Aorta (tissue), 5 donors: ENCODE measurements around the gene SMCO2. TPM values are rescaled to one million over a fixed set of nuclear protein-coding genes. Genes with fewer than 3 reads are reported as not detected.

Experiments used
- ATAC-seq: fragments of 200-7000 bp; cut with Tn5 transposase; one replicate; pipeline ENCODE4 v1.9.1; 2022; ENCODE audit warnings: moderate library complexity; ENCODE audit not compliant: low FRiP score
- DNase-seq, 2 donors: peaks; one replicate each; pipeline ENCODE4 v3.0.0-alpha.2; 2020
- H3K27ac ChIP-seq, 2 donors: one replicate each; pipeline ENCODE4 v1.5.1; 2013; ENCODE audit warnings: low read length in 2 of 2, mild to moderate bottlenecking in 2 of 2, moderate library complexity in 2 of 2, control low read depth in 1 of 2, inconsistent platforms in 1 of 2, low read depth in 1 of 2
- H3K27me3 ChIP-seq, 2 donors: one replicate each; pipeline ENCODE4 v1.6.1; 2013; ENCODE audit warnings: control low read depth in 1 of 2, low read length in 1 of 2, mild to moderate bottlenecking in 1 of 2, moderate library complexity in 1 of 2; ENCODE audit not compliant: insufficient read depth in 2 of 2, control insufficient read depth in 1 of 2
- H3K36me3 ChIP-seq, 2 donors: one replicate each; pipeline ENCODE4 v1.6.1; 2013; ENCODE audit warnings: control low read depth in 1 of 2, low read length in 1 of 2, mild to moderate bottlenecking in 1 of 2; ENCODE audit not compliant: insufficient read depth in 2 of 2, control insufficient read depth in 1 of 2
- H3K4me1 ChIP-seq, 2 donors: one replicate each; pipeline ENCODE4 v1.6.1; 2013; ENCODE audit warnings: low read length in 2 of 2, control low read depth in 1 of 2, mild to moderate bottlenecking in 1 of 2, moderate library complexity in 1 of 2; ENCODE audit not compliant: insufficient read depth in 2 of 2, control insufficient read depth in 1 of 2
- H3K4me3 ChIP-seq, 2 donors: one replicate each; pipeline ENCODE4 v1.5.1; 2013; ENCODE audit warnings: low read length in 2 of 2, control low read depth in 1 of 2, mild to moderate bottlenecking in 1 of 2
- H3K9me3 ChIP-seq: one replicate; pipeline ENCODE4 v1.6.1; 2013; ENCODE audit warnings: mild to moderate bottlenecking, low read length; ENCODE audit not compliant: control insufficient read depth
- WGBS, 2 donors: extraction: QIAGEN DNeasy Blood & Tissue Kit; methylation state at CpG; one replicate each; pipeline ENCODE4 v1.1.7; 2013; 5-methylcytosine and 5-hydroxymethylcytosine counted together
- intact Hi-C, 2 donors: fragments of 100-400 bp; cut with DNase I; formaldehyde crosslinking; loops; one replicate each; pipeline versions ENCODE4 v1.14.2 to v1.15.0; 2022
- polyA plus RNA-seq, 2 donors: library from polyadenylated mRNA; stranded (reverse); fragments of 200-250 nt; gene quantifications; one replicate each; pipeline ENCODE4 v1.2.3, GENCODE V29; 2013
- total RNA-seq, 2 donors: library from RNA; stranded (reverse); fragmentation: NEBNext Ultra II Directional; extraction: Animal tissue kit (Norgen Biotek cat#: 25700); gene quantifications; one replicate each; pipeline ENCODE4 v1.2.1, GENCODE V29; 2021
- donor health status: healthy with polysubstance abuse.
- donor health status: Bipolar disorder and iron deficiency.
- donor health status: DM: no; HTN: no; CAD: no.
- donor health status: DM: no; HTN: no; CAD: no.
- donor health status: DM: yes; HTN: yes; CAD: no.

Gene SMCO2
- total and polyA plus RNA-seq, 4 donors: 0.52 to 0.90 (median 0.72) TPM; not detected in 1

- no peak for ATAC-seq
- intact Hi-C loops: no loop called here
- Histone ChIP-seq H3K9me3 (peaks cover 3% of the 10 kb centered on the region), H3K27ac (no peak overlapping the region), H3K27me3 (no peaks in the 10 kb centered on the region), H3K36me3 (no peaks in the 10 kb centered on the region), H3K4me3 (no peak overlapping the region), H3K4me1 (no peaks in the 10 kb centered on the region)
- DNase-seq: no peak
Measured at GRCh38 chr12:27477049-27477448, 30.5 kb downstream of the SMCO2 start.

DNA sequence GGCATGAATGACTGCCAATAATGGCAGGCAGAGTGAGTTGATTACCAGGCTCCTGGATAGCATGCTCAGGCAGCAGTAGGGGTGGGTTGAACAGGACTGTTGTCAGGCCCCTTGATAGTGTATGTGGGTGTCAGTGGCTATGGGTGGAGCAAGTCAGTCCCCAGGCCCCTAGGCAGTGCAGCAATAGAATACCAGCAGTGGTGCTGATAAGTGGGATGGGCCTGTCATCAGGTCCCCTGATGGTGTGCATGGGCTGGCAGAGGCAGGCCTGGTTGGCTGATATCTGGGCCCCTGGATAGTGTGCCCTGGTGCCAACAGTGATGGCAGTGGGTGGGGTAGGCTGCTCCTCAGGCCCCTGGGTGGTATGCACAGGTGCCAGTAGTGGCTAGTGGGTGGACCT, 32.4 kb downstream of the SMCO2 start:
- ATAC-seq: no peak
- Histone ChIP-seq H3K9me3 (peaks cover 3% of the 10 kb centered on the region), H3K27ac (no peak overlapping the region), H3K27me3 (no peaks in the 10 kb centered on the region), H3K4me3 (no peak overlapping the region), H3K4me1 (no peaks in the 10 kb centered on the region), H3K36me3 (no peaks in the 10 kb centered on the region)
- no peak for DNase-seq
- intact Hi-C loops: no loop called here

DNA sequence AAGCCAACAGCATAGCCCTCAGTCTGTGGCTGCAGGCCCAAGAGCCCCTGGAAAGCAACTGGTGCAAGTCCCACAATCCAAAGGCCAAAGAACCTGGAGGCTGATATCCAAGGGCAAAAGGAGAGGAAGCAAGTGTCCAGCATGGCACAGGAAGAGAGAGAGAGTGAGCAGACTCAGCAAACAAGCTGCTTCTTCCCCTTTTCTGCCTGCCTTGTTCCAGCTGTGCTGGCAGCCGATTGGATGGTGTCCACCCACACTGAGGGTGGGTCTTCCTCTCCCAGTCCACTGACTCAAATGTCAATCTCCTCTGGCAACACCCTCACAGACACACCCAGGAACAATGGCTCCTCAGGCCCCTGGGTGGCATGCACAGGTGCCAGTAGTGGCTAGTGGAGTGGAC, 33.5 kb downstream of the SMCO2 start:
- Histone ChIP-seq H3K4me1 (no peaks in the 10 kb centered on the region), H3K4me3 (no peak overlapping the region), H3K36me3 (no peaks in the 10 kb centered on the region), H3K9me3 (peaks cover 3% of the 10 kb centered on the region), H3K27ac (no peak overlapping the region), H3K27me3 (no peaks in the 10 kb centered on the region)
- DNase-seq (no peak), ATAC-seq (no peak)
- WGBS, 2 donors: 92 to 95% methylated on average over 1 of the region's 1 CpG
- intact Hi-C loops: no loop called here

DNA sequence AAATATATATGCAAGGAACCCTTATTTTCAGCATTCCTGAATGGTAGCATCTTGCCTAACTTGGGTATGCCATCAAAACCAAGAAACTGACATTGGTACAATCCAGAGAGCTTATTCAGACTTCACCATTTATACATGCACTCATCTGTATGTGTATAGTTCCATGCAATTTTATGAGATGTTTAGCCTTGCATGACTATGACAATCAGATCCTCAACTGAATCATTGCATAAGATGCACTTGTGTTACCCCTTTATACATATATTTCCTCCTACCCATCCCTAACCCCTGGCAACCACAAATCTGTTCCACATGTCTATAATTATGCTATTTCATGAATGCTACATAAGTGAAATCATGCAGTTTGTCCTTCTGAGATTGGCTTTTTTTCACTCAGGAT, 40.4 kb downstream of the SMCO2 start:
- no peak for DNase-seq
- no peaks in the 10 kb centered on the region for H3K4me1 ChIP-seq
- no peaks in the 10 kb centered on the region for H3K36me3 ChIP-seq
- H3K4me3 ChIP-seq: no peak overlapping the region
- intact Hi-C loops: no loop called here
- H3K27ac ChIP-seq: no peak overlapping the region
- no peaks in the 10 kb centered on the region for H3K27me3 ChIP-seq
- H3K9me3 ChIP-seq: no peaks in the 10 kb centered on the region
- no peak for ATAC-seq

DNA sequence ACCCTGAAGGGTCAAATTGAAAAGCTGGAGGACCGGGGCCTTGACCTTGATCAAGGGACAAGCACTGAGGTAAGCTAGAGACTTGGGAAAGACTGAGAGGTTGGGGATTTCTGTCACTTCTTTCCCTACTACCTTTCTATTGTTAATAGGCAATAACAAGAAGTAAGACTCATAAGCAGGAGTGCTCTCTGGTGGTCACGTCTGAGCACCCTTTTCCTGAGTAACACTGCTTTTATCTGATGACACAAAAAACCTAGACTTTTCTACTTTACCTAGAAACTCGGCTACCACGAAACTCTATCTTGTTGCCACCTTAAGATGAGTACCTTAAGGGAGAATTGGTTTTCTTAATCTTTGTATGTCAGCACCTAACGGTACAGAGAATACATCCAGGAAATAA, 41.9 kb downstream of the SMCO2 start:
- Histone ChIP-seq H3K4me3 (no peak overlapping the region), H3K27ac (no peak overlapping the region), H3K9me3 (no peaks in the 10 kb centered on the region), H3K36me3 (no peaks in the 10 kb centered on the region), H3K4me1 (no peaks in the 10 kb centered on the region), H3K27me3 (no peaks in the 10 kb centered on the region)
- ATAC-seq (no peak), DNase-seq (no peak)
- WGBS, 2 donors: 84 to 91% methylated on average over 5 of the region's 5 CpGs
- intact Hi-C loops: no loop called here

DNA sequence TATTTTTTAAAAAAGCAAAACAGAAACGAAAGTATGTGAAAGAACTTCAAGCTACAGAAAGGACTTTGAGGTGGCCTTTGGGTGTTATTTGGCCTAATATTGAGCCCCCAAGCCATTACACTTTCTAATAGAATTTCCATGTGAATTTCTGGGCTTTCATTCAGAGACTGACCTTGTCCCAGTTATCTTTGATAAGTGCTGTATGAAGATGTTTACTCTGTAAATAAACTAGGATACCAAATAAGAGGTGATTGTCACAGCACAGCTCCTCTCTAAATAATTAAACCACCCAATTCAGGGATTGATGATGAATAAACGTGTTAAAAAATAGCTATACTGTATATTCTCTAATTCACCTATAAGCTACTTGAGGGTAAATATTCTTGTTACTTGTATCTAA, 44.7 kb downstream of the SMCO2 start:
- intact Hi-C loops: no loop called here
- no peaks in the 10 kb centered on the region for H3K36me3 ChIP-seq
- no peaks in the 10 kb centered on the region for H3K9me3 ChIP-seq
- no peak for DNase-seq
- 89 to 93% methylated on average over 2 of the region's 2 CpGs for WGBS, 2 donors
- H3K4me1 ChIP-seq: peaks cover 0 to 2% of the 10 kb centered on the region in 2 donors
- no peaks in the 10 kb centered on the region for H3K27me3 ChIP-seq
- H3K4me3 ChIP-seq: no peak overlapping the region
- ATAC-seq: no peak
- H3K27ac ChIP-seq: no peak overlapping the region

GRCh38 chr12:27493260-27493940, 46.9 kb downstream of the SMCO2 start:
- Histone ChIP-seq H3K27me3 (no peaks in the 10 kb centered on the region), H3K36me3 (no peaks in the 10 kb centered on the region), H3K4me3 (no peak overlapping the region), H3K9me3 (no peaks in the 10 kb centered on the region), H3K4me1 (peaks cover 0 to 2% of the 10 kb centered on the region in 2 donors), H3K27ac (no peak overlapping the region)
- no peak for DNase-seq
- WGBS, 2 donors: 64 to 68% methylated on average over 6 of the region's 6 CpGs
- intact Hi-C loops: no loop called here
- ATAC-seq: no peak

- H3K4me3 ChIP-seq: no peak overlapping the region
- peaks cover 0 to 2% of the 10 kb centered on the region in 2 donors for H3K4me1 ChIP-seq
- ATAC-seq: no peak
- H3K9me3 ChIP-seq: no peaks in the 10 kb centered on the region
- H3K27ac ChIP-seq: no peak overlapping the region
- H3K36me3 ChIP-seq: no peaks in the 10 kb centered on the region
- intact Hi-C loops: no loop called here
- no peak for DNase-seq
- no peaks in the 10 kb centered on the region for H3K27me3 ChIP-seq
- WGBS, 2 donors: 94 to 98% methylated on average over 3 of the region's 3 CpGs
Measured at GRCh38 chr12:27497446-27497845, 50.9 kb downstream of the SMCO2 start.

- Histone ChIP-seq H3K36me3 (no peaks in the 10 kb centered on the region), H3K4me3 (no peak overlapping the region), H3K27ac (no peak overlapping the region), H3K27me3 (no peaks in the 10 kb centered on the region), H3K9me3 (no peaks in the 10 kb centered on the region), H3K4me1 (peaks cover 2% of the 10 kb centered on the region in 2 donors)
- intact Hi-C loops: no loop called here
- WGBS, 2 donors: 90 to 91% methylated on average over 4 of the region's 4 CpGs
- DNase-seq (no peak), ATAC-seq (no peak)
Measured at GRCh38 chr12:27498149-27498548, 51.6 kb downstream of the SMCO2 start.
